Gastrocnemius medialis (tissue), 4 donors: ENCODE data around the gene PARD3. TPM values are rescaled to one million over a fixed set of nuclear protein-coding genes. Genes with fewer than 3 reads are reported as not detected.

Experiments
- ATAC-seq, 2 donors: fragments of 150-250 bp; one replicate each; pipeline ENCODE4 v1.9.1; 2016
- DNase-seq, 2 donors: peaks; one replicate each; pipeline ENCODE4 v3.0.0-alpha.2; 2019
- H3K27ac ChIP-seq, 4 donors: fragments of 200-600 bp; sonication (generic); 1 replicate in 1 of 4; 2 replicates in 3 of 4; pipeline ENCODE4 v1.5.1; 2016 to 2018; ENCODE audit warnings: mild to moderate bottlenecking in 2 of 4, moderate library complexity in 1 of 4
- H3K27me3 ChIP-seq, 3 donors: fragments of 200-600 bp; sonication (generic) in 2 of 3; 1 replicate in 1 of 3; 2 replicates in 2 of 3; pipeline versions ENCODE4 v1.5.1 to v1.6.0; 2016 to 2019; ENCODE audit warnings: mild to moderate bottlenecking in 1 of 3, moderate library complexity in 1 of 3
- H3K36me3 ChIP-seq, 2 donors: fragments of 200-600 bp; sonication (generic) in 1 of 2; one replicate each; pipeline ENCODE4 v1.5.1; 2017 to 2018
- H3K4me1 ChIP-seq, 2 donors: fragments of 200-600 bp; sonication (generic) in 1 of 2; one replicate each; pipeline ENCODE4 v1.5.1; 2016 to 2017; ENCODE audit warnings: mild to moderate bottlenecking in 2 of 2
- H3K4me3 ChIP-seq, 4 donors: fragments of 200-600 bp; sonication (generic) in 3 of 4; 1 replicate in 1 of 4; 2 replicates in 3 of 4; pipeline ENCODE4 v1.5.1; 2016 to 2019; ENCODE audit warnings: mild to moderate bottlenecking in 2 of 4
- H3K9me3 ChIP-seq, 3 donors: fragments of 200-600 bp; sonication (generic) in 2 of 3; 1 replicate in 1 of 3; 2 replicates in 2 of 3; pipeline ENCODE4 v1.5.1; 2016 to 2019
- CTCF ChIP-seq, 5 experiments: fragments of 450-650 bp in 3 of 5; fragments of 200-600 bp in 2 of 5; sonication (generic) in 2 of 5; IDR thresholded peaks in 4 of 5; conservative IDR thresholded peaks in 1 of 5; 1 replicate in 4 of 5; 2 replicates in 1 of 5; pipeline ENCODE4 v1.5.1; 2016 to 2019; ENCODE audit warnings: antibody characterized with exemption in 5 of 5, mild to moderate bottlenecking in 3 of 5, moderate library complexity in 3 of 5
- POLR2A ChIP-seq, 2 donors: fragments of 450-650 bp; IDR thresholded peaks; one replicate each; pipeline ENCODE4 v1.6.1; 2017; ENCODE audit warnings: antibody characterized with exemption in 2 of 2, mild to moderate bottlenecking in 2 of 2, moderate library complexity in 2 of 2
- in situ Hi-C, 4 donors: fragments of 200-750 bp; cut with MboI; loops; one replicate each; pipeline versions ENCODE4 v1.15.0 to v1.8.0; 2017; ENCODE audit warnings: low sequenced_read_pairs in 4 of 4
- intact Hi-C: fragments of 100-400 bp; cut with DNase I; formaldehyde crosslinking; loops from one replicate; pipeline ENCODE4 v1.15.1; 2023; ENCODE audit warnings: low total_unique reads
- total RNA-seq, 4 donors: library from RNA; depleted of rRNA; stranded (reverse); fragments of >200 nt; gene quantifications; one replicate each; pipeline versions ENCODE4 v1.1.0 to v1.2.3, GENCODE V29; 2016

Gene PARD3
- total RNA-seq, 4 donors from 2014 or later, result 64.6 to 75.8 (median 68.3) TPM

- intact Hi-C loops (loop anchor here (10.0 kb wide), 1 partner anchor 226 kb away; no protein-coding TSS in a partner anchor), in situ Hi-C loops (loop anchor here in 1 of 4 donors (10.0 kb wide), 1 partner anchor 236 kb away; no protein-coding TSS in a partner anchor)
- DNase-seq (no peak), ATAC-seq (no peak)
- Histone ChIP-seq H3K27ac (no peak overlapping the region), H3K4me3 (no peak overlapping the region), H3K36me3 (no peaks in the 10 kb centered on the region), H3K9me3 (no peaks in the 10 kb centered on the region), H3K27me3 (no peaks in the 10 kb centered on the region), H3K4me1 (peaks cover 49 to 59% of the 10 kb centered on the region in 2 donors)
- TF ChIP-seq POLR2A (IDR thresholded peaks at IDR 0.05) (no peak), CTCF (IDR thresholded peaks at IDR 0.05 in 4 of 5, conservative IDR thresholded peaks at IDR 0.05 in 1 of 5) (no peak)
Observed at GRCh38 chr10:34728361-34728760, 86.7 kb downstream of the PARD3 start.

DNA sequence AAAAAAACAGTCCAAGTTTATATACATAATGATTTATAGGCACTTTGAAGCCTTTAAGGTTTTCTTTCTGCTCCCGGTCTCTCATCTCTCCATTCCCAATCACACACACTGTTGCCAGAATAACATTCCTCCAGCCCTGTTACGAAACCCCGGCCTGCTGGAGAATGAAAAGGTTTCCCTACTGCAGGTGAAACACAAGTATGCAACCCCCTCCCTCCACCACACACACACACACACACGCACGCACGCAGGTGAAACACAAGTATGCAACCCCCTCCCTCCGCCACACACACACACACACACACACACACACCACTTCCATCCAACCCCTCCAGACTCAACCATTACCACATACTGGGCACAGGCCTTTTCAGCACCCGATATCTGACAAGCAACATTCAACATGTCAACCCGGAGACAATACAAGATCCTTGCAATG lies 87.5 kb downstream of the PARD3 start:
- ATAC-seq (no peak), DNase-seq (no peak)
- H3K27me3 ChIP-seq, result no peaks in the 10 kb centered on the region
- H3K9me3 ChIP-seq, result no peaks in the 10 kb centered on the region
- intact Hi-C loops, result loop anchor here (10.0 kb wide), 1 partner anchor 227 kb away; no protein-coding TSS in a partner anchor
- in situ Hi-C loops, result loop anchor here in 1 of 4 donors (10.0 kb wide), 1 partner anchor 237 kb away; no protein-coding TSS in a partner anchor
- no peak overlapping the region for H3K4me3 ChIP-seq
- peaks cover 48 to 60% of the 10 kb centered on the region in 2 donors for H3K4me1 ChIP-seq
- TF ChIP-seq CTCF (IDR thresholded peaks at IDR 0.05 in 4 of 5, conservative IDR thresholded peaks at IDR 0.05 in 1 of 5), result no peak
- TF ChIP-seq POLR2A (IDR thresholded peaks at IDR 0.05), result no peak
- no peaks in the 10 kb centered on the region for H3K36me3 ChIP-seq
- no peak overlapping the region for H3K27ac ChIP-seq

- Histone ChIP-seq H3K4me3 (no peak overlapping the region), H3K9me3 (no peaks in the 10 kb centered on the region), H3K4me1 (peaks cover 42 to 58% of the 10 kb centered on the region in 2 donors), H3K27ac (no peak overlapping the region), H3K27me3 (no peaks in the 10 kb centered on the region), H3K36me3 (no peaks in the 10 kb centered on the region)
- no peak for DNase-seq
- in situ Hi-C loops (loop anchor here in 1 of 4 donors (10.0 kb wide), 1 partner anchor 238 kb away; no protein-coding TSS in a partner anchor), intact Hi-C loops (loop anchor here (10.0 kb wide), 1 partner anchor 228 kb away; no protein-coding TSS in a partner anchor)
- TF ChIP-seq POLR2A (IDR thresholded peaks at IDR 0.05) (no peak), CTCF (IDR thresholded peaks at IDR 0.05 in 4 of 5, conservative IDR thresholded peaks at IDR 0.05 in 1 of 5) (no peak)
- ATAC-seq, result no peak
Observed at GRCh38 chr10:34726862-34727261, 88.2 kb downstream of the PARD3 start.

- DNase-seq, result peak in 1 of 2 donors; percentile 35
- H3K27me3 ChIP-seq, result no peaks in the 10 kb centered on the region
- no peaks in the 10 kb centered on the region for H3K36me3 ChIP-seq
- peaks cover 34 to 62% of the 10 kb centered on the region in 2 donors for H3K4me1 ChIP-seq
- ATAC-seq, result peak; percentile 71 to 84
- intact Hi-C loops (loop anchor here (5.0 to 10.0 kb wide), 2 partner anchors 64 to 231 kb away; no protein-coding TSS in a partner anchor), in situ Hi-C loops (loop anchor here in 1 of 4 donors (10.0 kb wide), 1 partner anchor 241 kb away; no protein-coding TSS in a partner anchor)
- H3K9me3 ChIP-seq, result no peaks in the 10 kb centered on the region
- H3K4me3 ChIP-seq, result no peak overlapping the region
- peak overlapping the region in 1 of 4 donors; percentile 11 for H3K27ac ChIP-seq
- TF ChIP-seq CTCF (IDR thresholded peaks at IDR 0.05 in 4 of 5, conservative IDR thresholded peaks at IDR 0.05 in 1 of 5) (peak in 4 of 5 experiments; percentile 29 to 52 (median 50)), POLR2A (IDR thresholded peaks at IDR 0.05) (no peak)
Observed at GRCh38 chr10:34723750-34724149, 91.3 kb downstream of the PARD3 start.
